MCF 10A (cell line): ENCODE measurements around the gene TOR3A. TPM values are rescaled to one million over a fixed set of nuclear protein-coding genes. Genes with fewer than 3 reads are reported as not detected.
A peak's percentile ranks its signal among the peaks of the same experiment; 100 is the strongest.

Experiments
- BruUV-seq: library from RNA; stranded (reverse); fragments of 400-500 nt; replicated peaks from 2 replicates; lab custom pipeline; 2021; lab: Mats Ljungman, UMichigan
- CTCF ChIA-PET: fragments of 300-600 bp; sonication (Branson Sonifier 250); formaldehyde crosslinking; extraction: SDS; loops from one replicate; lab custom pipeline; 2021; ENCODE audit warnings: antibody characterized with exemption, inconsistent platforms; lab: Yijun Ruan, JAX
- POLR2A ChIA-PET: fragments of 300-600, 350-650 bp; sonication (Branson Sonifier 250); formaldehyde crosslinking; extraction: SDS; loops from one replicate; lab custom pipeline; 2020; ENCODE audit warnings: antibody characterized with exemption, inconsistent platforms; lab: Yijun Ruan, JAX
- DNase-seq: peaks from one replicate; pipeline ENCODE4 v3.0.0-alpha.2; 2018; ENCODE audit not compliant: unreplicated experiment
- H3K27ac Mint-ChIP-seq: one replicate; pipeline ENCODE4 v1.8.0; 2022; ENCODE audit warnings: mild to moderate bottlenecking, low read depth, mixed read lengths; ENCODE audit not compliant: unreplicated experiment
- H3K27me3 Mint-ChIP-seq: one replicate; pipeline ENCODE4 v1.8.0; 2022; ENCODE audit warnings: mixed read lengths; ENCODE audit not compliant: insufficient read depth, unreplicated experiment
- H3K36me3 Mint-ChIP-seq: one replicate; pipeline ENCODE4 v1.8.0; 2022; ENCODE audit warnings: mild to moderate bottlenecking, moderate library complexity, mixed read lengths; ENCODE audit not compliant: insufficient read depth, unreplicated experiment
- H3K4me1 Mint-ChIP-seq: one replicate; pipeline ENCODE4 v1.8.0; 2022; ENCODE audit warnings: mixed read lengths; ENCODE audit not compliant: insufficient read depth, unreplicated experiment
- H3K4me3 Mint-ChIP-seq: one replicate; pipeline ENCODE4 v1.8.0; 2022; ENCODE audit warnings: mild to moderate bottlenecking, moderate library complexity, mixed read lengths; ENCODE audit not compliant: unreplicated experiment
- H3K9me3 Mint-ChIP-seq: one replicate; pipeline ENCODE4 v1.8.0; 2022; ENCODE audit warnings: mixed read lengths; ENCODE audit not compliant: unreplicated experiment
- intact Hi-C: fragments of 100-400 bp; cut with micrococcal nuclease; formaldehyde crosslinking; loops from 2 replicates; pipeline ENCODE4 v1.14.1; 2022
- total RNA-seq: library from RNA; stranded (reverse); gene quantifications from 2 replicates; pipeline ENCODE4 v1.2.3, GENCODE V29; 2022
- TF ChIP-seq, protein P1 (sequence below): fragments of 200-600 bp; IDR thresholded peaks from one replicate; pipeline ENCODE4 v1.8.0; 2022; ENCODE audit warnings: antibody characterized with exemption, mild to moderate bottlenecking; ENCODE audit not compliant: unreplicated experiment

The TOR3A gene
- total RNA-seq, 1 experiment from 2014 or later: 31.3 TPM

DNA sequence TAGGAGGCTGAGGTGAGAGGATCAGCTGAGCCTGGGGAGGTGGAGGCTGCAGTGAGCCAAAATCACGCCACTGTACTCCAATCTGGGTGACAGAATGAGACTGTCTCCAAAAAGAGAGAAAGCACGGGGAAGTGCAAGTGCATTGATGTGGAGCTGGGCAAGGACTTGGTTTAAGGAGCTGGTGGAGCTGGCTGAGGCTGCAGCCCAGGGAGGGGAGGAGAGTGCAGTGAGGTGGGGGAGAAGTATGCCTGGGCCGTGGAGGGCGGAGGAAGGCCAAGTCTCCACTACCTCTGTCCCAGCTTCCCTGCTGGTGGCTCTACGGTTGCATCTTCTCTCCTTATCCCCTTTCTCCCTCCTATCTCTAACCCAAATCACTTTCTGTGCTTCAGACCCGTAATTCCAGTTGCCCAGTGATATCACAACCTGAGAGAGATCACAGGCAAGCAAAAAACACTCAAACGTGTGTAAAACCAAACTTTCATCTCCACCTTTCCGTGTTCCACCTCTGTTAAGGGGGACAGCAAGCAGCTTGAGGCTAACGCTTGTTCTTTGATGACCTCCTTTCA, 11.1 kb downstream of the TOR3A start:
- H3K27ac Mint-ChIP-seq: peak overlapping the region; percentile 69
- CTCF ChIA-PET: interaction anchor here (0.5 to 11.0 kb wide), 14 partner anchors 10 to 1738 kb away, joined by 3 to 86 read pairs (median 4); partner anchors contain the start of gene TOR3A
- TF ChIP-seq, protein P1, sequence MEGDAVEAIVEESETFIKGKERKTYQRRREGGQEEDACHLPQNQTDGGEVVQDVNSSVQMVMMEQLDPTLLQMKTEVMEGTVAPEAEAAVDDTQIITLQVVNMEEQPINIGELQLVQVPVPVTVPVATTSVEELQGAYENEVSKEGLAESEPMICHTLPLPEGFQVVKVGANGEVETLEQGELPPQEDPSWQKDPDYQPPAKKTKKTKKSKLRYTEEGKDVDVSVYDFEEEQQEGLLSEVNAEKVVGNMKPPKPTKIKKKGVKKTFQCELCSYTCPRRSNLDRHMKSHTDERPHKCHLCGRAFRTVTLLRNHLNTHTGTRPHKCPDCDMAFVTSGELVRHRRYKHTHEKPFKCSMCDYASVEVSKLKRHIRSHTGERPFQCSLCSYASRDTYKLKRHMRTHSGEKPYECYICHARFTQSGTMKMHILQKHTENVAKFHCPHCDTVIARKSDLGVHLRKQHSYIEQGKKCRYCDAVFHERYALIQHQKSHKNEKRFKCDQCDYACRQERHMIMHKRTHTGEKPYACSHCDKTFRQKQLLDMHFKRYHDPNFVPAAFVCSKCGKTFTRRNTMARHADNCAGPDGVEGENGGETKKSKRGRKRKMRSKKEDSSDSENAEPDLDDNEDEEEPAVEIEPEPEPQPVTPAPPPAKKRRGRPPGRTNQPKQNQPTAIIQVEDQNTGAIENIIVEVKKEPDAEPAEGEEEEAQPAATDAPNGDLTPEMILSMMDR: no peak
- intact Hi-C loops: no loop called here
- BruUV-seq: no TSS peak
- peak overlapping the region; percentile 1 for H3K4me3 Mint-ChIP-seq
- peaks cover 26% of the 10 kb centered on the region for H3K4me1 Mint-ChIP-seq
- no peak for DNase-seq
- POLR2A ChIA-PET: interaction anchor here (0.7 to 1.9 kb wide), 3 partner anchors 10 to 100 kb away, joined by 3 to 7 read pairs (median 3); no protein-coding TSS in a partner anchor
- no peaks in the 10 kb centered on the region for H3K9me3 Mint-ChIP-seq
- H3K27me3 Mint-ChIP-seq: no peaks in the 10 kb centered on the region
- peaks cover 85% of the 10 kb centered on the region for H3K36me3 Mint-ChIP-seq

DNA sequence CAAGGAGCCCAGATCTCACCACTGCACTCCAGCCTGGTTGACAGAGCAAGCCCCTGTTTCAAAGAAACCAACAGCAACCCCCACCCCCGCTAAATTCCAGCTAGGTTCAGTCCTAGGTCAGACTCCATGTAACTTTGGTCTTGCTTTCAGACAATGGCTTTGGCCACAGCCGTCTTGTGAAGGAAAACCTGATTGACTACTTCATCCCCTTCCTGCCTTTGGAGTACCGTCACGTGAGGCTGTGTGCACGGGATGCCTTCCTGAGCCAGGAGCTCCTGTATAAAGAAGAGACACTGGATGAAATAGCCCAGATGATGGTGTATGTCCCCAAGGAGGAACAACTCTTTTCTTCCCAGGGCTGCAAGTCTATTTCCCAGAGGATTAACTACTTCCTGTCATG, 12.9 kb downstream of the TOR3A start:
- intact Hi-C loops: no loop called here
- H3K4me3 Mint-ChIP-seq: no peak overlapping the region
- DNase-seq: no peak
- no peak overlapping the region for H3K27ac Mint-ChIP-seq
- CTCF ChIA-PET: interaction anchor here (0.6 to 11.0 kb wide), 6 partner anchors 10 to 276 kb away, joined by 3 to 86 read pairs (median 6); partner anchors contain the start of gene TOR3A
- H3K9me3 Mint-ChIP-seq: no peaks in the 10 kb centered on the region
- BruUV-seq: no TSS peak
- TF ChIP-seq, protein P1: no peak
- H3K4me1 Mint-ChIP-seq: peaks cover 26% of the 10 kb centered on the region
- POLR2A ChIA-PET: interaction anchor here (1.6 kb wide), 1 partner anchor 11 kb away, joined by 5 read pairs; no protein-coding TSS in a partner anchor
- H3K27me3 Mint-ChIP-seq: no peaks in the 10 kb centered on the region
- H3K36me3 Mint-ChIP-seq: peaks cover 85% of the 10 kb centered on the region

DNA sequence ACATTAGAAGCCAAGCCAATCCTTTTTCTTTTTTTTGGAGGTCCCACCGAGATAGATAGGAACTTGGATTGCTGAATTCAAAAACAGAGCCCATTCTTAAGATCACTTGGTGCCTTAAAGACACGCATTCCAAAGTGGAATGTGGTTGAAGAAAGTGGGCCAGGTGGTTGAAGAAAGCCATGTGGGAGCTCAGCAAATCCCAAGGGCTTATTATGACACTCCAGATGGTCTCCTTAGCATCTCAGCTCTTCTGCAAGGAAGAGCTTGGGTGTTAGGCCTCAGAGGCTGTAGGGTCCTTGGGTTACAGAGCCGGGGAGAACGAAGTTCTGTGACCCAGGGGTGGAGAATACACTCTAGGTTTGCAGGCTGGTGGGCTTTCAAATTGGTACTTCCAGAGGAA, 13.5 kb downstream of the TOR3A start:
- no peak overlapping the region for H3K4me3 Mint-ChIP-seq
- CTCF ChIA-PET: interaction anchor here (1.4 to 11.0 kb wide), 4 partner anchors 10 to 275 kb away, joined by 3 to 86 read pairs (median 10); partner anchors contain the start of gene TOR3A
- peaks cover 26% of the 10 kb centered on the region for H3K4me1 Mint-ChIP-seq
- peak overlapping the region; percentile 13 for H3K27ac Mint-ChIP-seq
- no peaks in the 10 kb centered on the region for H3K27me3 Mint-ChIP-seq
- H3K9me3 Mint-ChIP-seq: no peaks in the 10 kb centered on the region
- TF ChIP-seq, protein P1: no peak
- DNase-seq: no peak
- intact Hi-C loops: no loop called here
- TSS peak; percentile 85 for BruUV-seq
- POLR2A ChIA-PET: interaction anchor here (0.8 to 1.6 kb wide), 2 partner anchors 10 to 77 kb away, joined by 3 to 5 read pairs; no protein-coding TSS in a partner anchor
- H3K36me3 Mint-ChIP-seq: peaks cover 85% of the 10 kb centered on the region

DNA sequence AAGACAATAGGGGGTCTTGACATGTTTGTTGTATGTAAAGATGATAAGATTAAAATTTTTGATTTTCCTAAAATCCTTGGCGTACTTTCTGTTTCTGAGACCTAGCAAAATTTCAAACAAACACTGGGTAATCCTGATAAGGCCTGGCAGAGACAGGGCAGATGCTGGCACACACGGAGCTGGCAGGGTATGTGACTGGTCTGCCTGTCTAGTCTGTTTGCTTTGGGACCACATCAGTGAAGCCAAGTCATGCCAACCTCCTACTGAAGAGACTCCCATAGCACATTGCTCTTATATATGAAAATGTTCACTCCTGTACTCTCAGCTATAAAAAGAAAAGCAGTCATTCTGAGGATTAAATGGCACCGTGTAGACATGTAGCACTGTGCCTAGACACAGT, 14.1 kb downstream of the TOR3A start:
- peak overlapping the region; percentile 13 for H3K27ac Mint-ChIP-seq
- H3K27me3 Mint-ChIP-seq: no peaks in the 10 kb centered on the region
- H3K4me3 Mint-ChIP-seq: no peak overlapping the region
- POLR2A ChIA-PET: interaction anchor here (0.8 to 1.2 kb wide), 2 partner anchors 14 to 76 kb away, joined by 3 read pairs; partner anchors contain the start of gene TOR3A
- intact Hi-C loops: no loop called here
- CTCF ChIA-PET: interaction anchor here (1.3 to 11.0 kb wide), 3 partner anchors 9 to 25 kb away, joined by 7 to 86 read pairs (median 13); partner anchors contain the start of gene TOR3A
- TF ChIP-seq, protein P1: no peak
- no TSS peak for BruUV-seq
- H3K36me3 Mint-ChIP-seq: peaks cover 87% of the 10 kb centered on the region
- peaks cover 24% of the 10 kb centered on the region for H3K4me1 Mint-ChIP-seq
- H3K9me3 Mint-ChIP-seq: no peaks in the 10 kb centered on the region
- no peak for DNase-seq
